Stimulated activated CD4-positive, alpha-beta T cell treated with anti-CD3 and anti-CD28 coated beads, Interleukin-15, amount 100 ng/mL, for 24 hours (primary cell): ENCODE data around the gene PSMC3.
A peak's percentile ranks its signal among the peaks of the same experiment; 100 is the strongest.

Source experiments
- DNase-seq: peaks from one replicate; pipeline ENCODE4 v3.0.0-alpha.2; 2020

Gene PSMC3

GRCh38 chr11:47374720-47375019, 51.6 kb downstream of the PSMC3 start:
- no peak for DNase-seq

GRCh38 chr11:47373876-47374719, 52.1 kb downstream of the PSMC3 start:
- peak; percentile 91 for DNase-seq

- DNase-seq = no peak
Measured at GRCh38 chr11:47372422-47372821, 53.8 kb downstream of the PSMC3 start.

- peak; percentile 49 for DNase-seq
Measured at GRCh38 chr11:47369676-47370075, 56.6 kb downstream of the PSMC3 start.
